HepG2 (cell line): ENCODE data around the gene OVCH2. TPM values are rescaled to one million over a fixed set of nuclear protein-coding genes. Genes with fewer than 3 reads are reported as not detected.

Source experiments
- ATF1 ChIP-seq: IDR thresholded peaks from 2 replicates; pipeline ENCODE4 v1.6.1; 2016; ENCODE audit warnings: mild to moderate bottlenecking, control low read depth
- FOXC1 ChIP-seq: sonication (generic); formaldehyde crosslinking; IDR thresholded peaks from 2 replicates; pipeline ENCODE4 v1.8.0; 2022; ENCODE audit warnings: mild to moderate bottlenecking, missing genetic modification reagents, borderline replicate concordance
- HDAC2 ChIP-seq: sonication (generic); formaldehyde crosslinking; IDR thresholded peaks from 2 replicates; pipeline ENCODE4 v1.4.0; 2020; ENCODE audit warnings: missing genetic modification reagents
- JUND ChIP-seq: sonication (generic); formaldehyde crosslinking; IDR thresholded peaks from 2 replicates; pipeline ENCODE4 v1.8.0; 2022; ENCODE audit warnings: mild to moderate bottlenecking, missing genetic modification reagents
- SNRNP70 ChIP-seq: fragments of 200-400 bp; formaldehyde crosslinking; IDR thresholded peaks from 2 replicates; pipeline ENCODE4 v1.6.1; 2017; ENCODE audit warnings: mild to moderate bottlenecking, low read depth, low read length, moderate library complexity
- STAG1 ChIP-seq: sonication (generic); formaldehyde crosslinking; IDR thresholded peaks from 2 replicates; pipeline ENCODE4 v1.4.0; 2020; ENCODE audit warnings: missing genetic modification reagents
- ZNF367 ChIP-seq: sonication (generic); formaldehyde crosslinking; IDR thresholded peaks from 2 replicates; pipeline ENCODE4 v1.4.0; 2020; ENCODE audit warnings: missing genetic modification reagents, borderline replicate concordance
- ZNF468 ChIP-seq: sonication (generic); formaldehyde crosslinking; IDR thresholded peaks from 2 replicates; pipeline ENCODE4 v1.8.0; 2022; ENCODE audit warnings: mild to moderate bottlenecking, moderate library complexity, missing genetic modification reagents
- ZNF569 ChIP-seq: sonication (generic); formaldehyde crosslinking; IDR thresholded peaks from 2 replicates; pipeline ENCODE4 v1.5.0; 2020; ENCODE audit warnings: mild to moderate bottlenecking, missing genetic modification reagents, moderate library complexity, borderline replicate concordance
- ZNF572 ChIP-seq: sonication (generic); formaldehyde crosslinking; IDR thresholded peaks from 2 replicates; pipeline ENCODE4 v1.5.1; 2020; ENCODE audit warnings: mild to moderate bottlenecking, missing genetic modification reagents
- ZNF713 ChIP-seq: sonication (generic); formaldehyde crosslinking; IDR thresholded peaks from 2 replicates; pipeline ENCODE4 v1.4.0; 2020; ENCODE audit warnings: mild to moderate bottlenecking, missing genetic modification reagents
- ZNF780A ChIP-seq: sonication (generic); formaldehyde crosslinking; IDR thresholded peaks from 2 replicates; pipeline ENCODE4 v1.8.0; 2022; ENCODE audit warnings: mild to moderate bottlenecking, missing genetic modification reagents, moderate library complexity
- ZNF839 ChIP-seq: sonication (generic); formaldehyde crosslinking; IDR thresholded peaks from 2 replicates; pipeline ENCODE4 v1.4.0; 2020; ENCODE audit warnings: missing genetic modification reagents, mild to moderate bottlenecking, borderline replicate concordance
- ZSCAN31 ChIP-seq: sonication (generic); formaldehyde crosslinking; IDR thresholded peaks from 2 replicates; pipeline ENCODE4 v1.5.0; 2020; ENCODE audit warnings: low read depth, mild to moderate bottlenecking, missing genetic modification reagents
- polyA plus RNA-seq, 8 experiments: library from polyadenylated mRNA; depleted of rRNA in 3 of 8; stranded (reverse) in 7 of 8; unstranded in 1 of 8; fragments of >200 nt; fragmentation: Illumina TruSeq in 4 of 8; extraction: Trizol in 4 of 8; gene quantifications; 2 replicates each; pipeline versions ENCODE4 v1.2.1 to v1.2.3, GENCODE V29; 2011 to 2016; ENCODE audit warnings: low read depth in 4 of 8, missing spikeins in 1 of 8, mixed read lengths in 1 of 8; ENCODE audit not compliant: insufficient read depth in 1 of 8
- total RNA-seq, 5 experiments: library from RNA; depleted of rRNA; stranded (reverse); fragments of >200 nt; fragmentation: Illumina TruSeq; extraction: Trizol; gene quantifications; 2 replicates each; pipeline ENCODE4 v1.2.3, GENCODE V29; 2016; ENCODE audit warnings: low read depth in 1 of 5
- TF ChIP-seq, protein P1 (sequence below): sonication (generic); formaldehyde crosslinking; IDR thresholded peaks from 2 replicates; pipeline ENCODE4 v1.4.0; 2020; ENCODE audit warnings: missing genetic modification reagents, borderline replicate concordance
- TF ChIP-seq, protein P2 (sequence below): sonication (generic); formaldehyde crosslinking; IDR thresholded peaks from 2 replicates; pipeline ENCODE4 v1.5.0; 2020; ENCODE audit warnings: mild to moderate bottlenecking, missing genetic modification reagents
- TF ChIP-seq, protein P3 (sequence below): sonication (generic); formaldehyde crosslinking; IDR thresholded peaks from 2 replicates; pipeline ENCODE4 v1.4.0; 2020; ENCODE audit warnings: missing genetic modification reagents, borderline replicate concordance
- TF ChIP-seq, protein P4 (sequence below), 2 experiments: fragments of 450-650 bp in 1 of 2; sonication (generic) in 1 of 2; formaldehyde crosslinking; IDR thresholded peaks; 2 replicates each; pipeline versions ENCODE4 v1.5.0 to v1.8.0; 2020 to 2022; ENCODE audit warnings: mild to moderate bottlenecking in 1 of 2, missing genetic modification reagents in 1 of 2
- TF ChIP-seq, protein P5 (sequence below): sonication (generic); formaldehyde crosslinking; IDR thresholded peaks from 2 replicates; pipeline ENCODE4 v1.8.1; 2023; ENCODE audit warnings: mild to moderate bottlenecking, moderate library complexity, missing genetic modification reagents

Gene OVCH2
- total and polyA plus RNA-seq, 2 of the 13 experiments (the other 11 are each of a cell fraction or from before 2014, with no cell fraction given): not detected

DNA sequence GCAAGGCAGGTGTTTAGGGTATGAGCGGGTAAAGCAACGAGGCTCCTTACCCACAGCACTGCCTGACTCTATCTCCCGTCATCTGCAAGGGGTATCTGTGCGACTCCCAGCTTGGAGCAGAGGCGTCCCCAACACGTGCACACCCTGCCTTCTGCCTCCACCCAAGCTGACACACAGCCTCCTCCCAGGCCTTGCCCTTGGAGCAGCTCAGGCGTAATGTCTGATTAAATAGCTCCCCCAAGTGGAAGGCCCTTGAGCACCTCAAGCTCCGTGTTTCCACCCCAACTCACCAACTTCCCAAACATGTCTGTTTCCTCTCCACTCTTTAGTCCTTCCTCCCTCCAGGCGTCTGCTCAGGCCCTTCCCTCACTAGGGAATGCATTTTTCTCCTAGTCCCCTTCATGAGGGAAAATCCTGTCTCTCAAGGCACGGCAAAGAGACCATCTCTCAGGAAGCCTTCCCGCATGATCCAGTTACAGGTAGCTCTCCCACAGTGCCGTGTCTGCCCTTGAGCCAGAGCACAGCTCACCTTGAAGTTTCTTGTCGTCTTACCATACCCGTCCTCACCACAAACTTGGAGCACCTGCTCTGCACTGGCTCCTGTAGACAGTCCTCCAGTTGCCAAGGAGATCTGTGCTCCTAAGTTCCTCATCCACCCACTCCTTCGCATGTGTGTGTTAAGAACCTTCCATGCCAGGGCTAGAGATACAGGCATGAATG lies 48.8 kb downstream of the OVCH2 start (continued):
- TF ChIP-seq, protein P1, sequence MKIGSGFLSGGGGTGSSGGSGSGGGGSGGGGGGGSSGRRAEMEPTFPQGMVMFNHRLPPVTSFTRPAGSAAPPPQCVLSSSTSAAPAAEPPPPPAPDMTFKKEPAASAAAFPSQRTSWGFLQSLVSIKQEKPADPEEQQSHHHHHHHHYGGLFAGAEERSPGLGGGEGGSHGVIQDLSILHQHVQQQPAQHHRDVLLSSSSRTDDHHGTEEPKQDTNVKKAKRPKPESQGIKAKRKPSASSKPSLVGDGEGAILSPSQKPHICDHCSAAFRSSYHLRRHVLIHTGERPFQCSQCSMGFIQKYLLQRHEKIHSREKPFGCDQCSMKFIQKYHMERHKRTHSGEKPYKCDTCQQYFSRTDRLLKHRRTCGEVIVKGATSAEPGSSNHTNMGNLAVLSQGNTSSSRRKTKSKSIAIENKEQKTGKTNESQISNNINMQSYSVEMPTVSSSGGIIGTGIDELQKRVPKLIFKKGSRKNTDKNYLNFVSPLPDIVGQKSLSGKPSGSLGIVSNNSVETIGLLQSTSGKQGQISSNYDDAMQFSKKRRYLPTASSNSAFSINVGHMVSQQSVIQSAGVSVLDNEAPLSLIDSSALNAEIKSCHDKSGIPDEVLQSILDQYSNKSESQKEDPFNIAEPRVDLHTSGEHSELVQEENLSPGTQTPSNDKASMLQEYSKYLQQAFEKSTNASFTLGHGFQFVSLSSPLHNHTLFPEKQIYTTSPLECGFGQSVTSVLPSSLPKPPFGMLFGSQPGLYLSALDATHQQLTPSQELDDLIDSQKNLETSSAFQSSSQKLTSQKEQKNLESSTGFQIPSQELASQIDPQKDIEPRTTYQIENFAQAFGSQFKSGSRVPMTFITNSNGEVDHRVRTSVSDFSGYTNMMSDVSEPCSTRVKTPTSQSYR (CRISPR knock-in tag): no peak
- TF ChIP-seq, protein P2, sequence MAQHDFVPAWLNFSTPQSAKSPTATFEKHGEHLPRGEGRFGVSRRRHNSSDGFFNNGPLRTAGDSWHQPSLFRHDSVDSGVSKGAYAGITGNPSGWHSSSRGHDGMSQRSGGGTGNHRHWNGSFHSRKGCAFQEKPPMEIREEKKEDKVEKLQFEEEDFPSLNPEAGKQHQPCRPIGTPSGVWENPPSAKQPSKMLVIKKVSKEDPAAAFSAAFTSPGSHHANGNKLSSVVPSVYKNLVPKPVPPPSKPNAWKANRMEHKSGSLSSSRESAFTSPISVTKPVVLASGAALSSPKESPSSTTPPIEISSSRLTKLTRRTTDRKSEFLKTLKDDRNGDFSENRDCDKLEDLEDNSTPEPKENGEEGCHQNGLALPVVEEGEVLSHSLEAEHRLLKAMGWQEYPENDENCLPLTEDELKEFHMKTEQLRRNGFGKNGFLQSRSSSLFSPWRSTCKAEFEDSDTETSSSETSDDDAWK: no peak
- TF ChIP-seq, protein P3, sequence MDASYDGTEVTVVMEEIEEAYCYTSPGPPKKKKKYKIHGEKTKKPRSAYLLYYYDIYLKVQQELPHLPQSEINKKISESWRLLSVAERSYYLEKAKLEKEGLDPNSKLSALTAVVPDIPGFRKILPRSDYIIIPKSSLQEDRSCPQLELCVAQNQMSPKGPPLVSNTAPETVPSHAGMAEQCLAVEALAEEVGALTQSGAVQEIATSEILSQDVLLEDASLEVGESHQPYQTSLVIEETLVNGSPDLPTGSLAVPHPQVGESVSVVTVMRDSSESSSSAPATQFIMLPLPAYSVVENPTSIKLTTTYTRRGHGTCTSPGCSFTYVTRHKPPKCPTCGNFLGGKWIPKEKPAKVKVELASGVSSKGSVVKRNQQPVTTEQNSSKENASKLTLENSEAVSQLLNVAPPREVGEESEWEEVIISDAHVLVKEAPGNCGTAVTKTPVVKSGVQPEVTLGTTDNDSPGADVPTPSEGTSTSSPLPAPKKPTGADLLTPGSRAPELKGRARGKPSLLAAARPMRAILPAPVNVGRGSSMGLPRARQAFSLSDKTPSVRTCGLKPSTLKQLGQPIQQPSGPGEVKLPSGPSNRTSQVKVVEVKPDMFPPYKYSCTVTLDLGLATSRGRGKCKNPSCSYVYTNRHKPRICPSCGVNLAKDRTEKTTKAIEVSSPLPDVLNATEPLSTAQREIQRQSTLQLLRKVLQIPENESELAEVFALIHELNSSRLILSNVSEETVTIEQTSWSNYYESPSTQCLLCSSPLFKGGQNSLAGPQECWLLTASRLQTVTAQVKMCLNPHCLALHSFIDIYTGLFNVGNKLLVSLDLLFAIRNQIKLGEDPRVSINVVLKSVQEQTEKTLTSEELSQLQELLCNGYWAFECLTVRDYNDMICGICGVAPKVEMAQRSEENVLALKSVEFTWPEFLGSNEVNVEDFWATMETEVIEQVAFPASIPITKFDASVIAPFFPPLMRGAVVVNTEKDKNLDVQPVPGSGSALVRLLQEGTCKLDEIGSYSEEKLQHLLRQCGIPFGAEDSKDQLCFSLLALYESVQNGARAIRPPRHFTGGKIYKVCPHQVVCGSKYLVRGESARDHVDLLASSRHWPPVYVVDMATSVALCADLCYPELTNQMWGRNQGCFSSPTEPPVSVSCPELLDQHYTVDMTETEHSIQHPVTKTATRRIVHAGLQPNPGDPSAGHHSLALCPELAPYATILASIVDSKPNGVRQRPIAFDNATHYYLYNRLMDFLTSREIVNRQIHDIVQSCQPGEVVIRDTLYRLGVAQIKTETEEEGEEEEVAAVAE (CRISPR knock-in tag): no peak
- TF ChIP-seq ZNF367 (CRISPR knock-in tag): no peak
- no peak for TF ChIP-seq FOXC1 (CRISPR knock-in tag)
- TF ChIP-seq ZNF839 (CRISPR knock-in tag): no peak
- no peak for TF ChIP-seq ATF1 (CRISPR knock-in tag)
- TF ChIP-seq ZNF780A (CRISPR knock-in tag): no peak
- TF ChIP-seq, protein P4, sequence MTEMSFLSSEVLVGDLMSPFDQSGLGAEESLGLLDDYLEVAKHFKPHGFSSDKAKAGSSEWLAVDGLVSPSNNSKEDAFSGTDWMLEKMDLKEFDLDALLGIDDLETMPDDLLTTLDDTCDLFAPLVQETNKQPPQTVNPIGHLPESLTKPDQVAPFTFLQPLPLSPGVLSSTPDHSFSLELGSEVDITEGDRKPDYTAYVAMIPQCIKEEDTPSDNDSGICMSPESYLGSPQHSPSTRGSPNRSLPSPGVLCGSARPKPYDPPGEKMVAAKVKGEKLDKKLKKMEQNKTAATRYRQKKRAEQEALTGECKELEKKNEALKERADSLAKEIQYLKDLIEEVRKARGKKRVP (CRISPR knock-in tag; IDR thresholded peaks at IDR 0.05): no peak
- TF ChIP-seq, protein P5, sequence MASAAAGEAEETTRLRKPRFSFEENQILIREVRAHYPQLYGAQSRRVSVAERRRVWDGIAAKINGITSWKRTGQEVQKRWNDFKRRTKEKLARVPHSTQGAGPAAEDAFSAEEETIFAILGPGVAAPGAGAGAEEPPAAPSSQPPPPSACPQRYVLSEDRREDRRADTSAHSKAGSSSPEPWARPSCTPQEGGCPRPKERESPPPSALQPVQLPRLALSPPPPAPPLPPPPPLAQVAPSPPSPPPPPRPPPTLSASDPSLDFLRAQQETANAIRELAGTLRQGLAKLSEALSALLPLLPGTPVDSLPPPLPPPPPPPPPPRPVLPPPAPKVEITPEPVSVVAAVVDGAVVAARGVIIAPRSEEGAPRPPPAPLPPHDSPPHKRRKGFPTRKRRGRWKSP (CRISPR knock-in tag): no peak
- TF ChIP-seq SNRNP70: no peak
- TF ChIP-seq ZNF572 (CRISPR knock-in tag): no peak
- no peak for TF ChIP-seq ZSCAN31
- no peak for TF ChIP-seq ZNF569
- TF ChIP-seq STAG1 (CRISPR knock-in tag): peak; percentile 91
- no peak for TF ChIP-seq ZNF468
- TF ChIP-seq HDAC2 (CRISPR knock-in tag): no peak
- TF ChIP-seq JUND: no peak
- TF ChIP-seq ZNF713 (CRISPR knock-in tag): no peak
